ENCODE results near the gene ASB15.

Gene ASB15

DNA sequence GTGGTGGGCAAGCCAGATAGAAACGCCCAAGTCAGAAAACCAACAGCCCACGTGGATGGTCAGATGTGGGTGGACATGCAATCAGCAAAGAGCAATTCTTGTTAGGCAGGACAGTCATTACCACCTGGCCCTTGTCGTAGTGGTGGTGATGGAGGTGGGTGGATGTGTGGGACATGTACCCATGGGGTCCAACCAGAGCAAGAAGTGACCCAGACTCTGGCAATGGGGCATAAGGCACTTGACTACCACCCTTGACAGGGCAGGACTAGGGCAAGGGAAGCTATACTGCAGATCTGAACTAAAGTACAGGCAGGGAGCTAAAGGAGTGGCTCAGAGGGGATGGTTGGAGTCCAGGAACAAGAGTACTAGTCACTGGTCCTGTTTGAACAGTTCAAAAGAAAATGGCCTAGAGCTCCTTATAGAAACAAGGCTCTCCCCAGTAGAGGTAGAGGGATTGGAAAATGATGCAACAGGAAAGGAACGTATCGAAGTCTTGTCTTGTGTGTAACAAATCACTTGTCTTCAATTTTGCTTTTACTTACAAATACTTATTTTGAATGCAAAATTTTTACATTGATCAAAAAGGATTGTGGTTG is 71.6 kb downstream of the ASB15 start:
- no peak for DNase-seq

GRCh38 chr7:123673752-123674398 is 72.3 kb downstream of the ASB15 start:
- DNase-seq, result no peak

DNA sequence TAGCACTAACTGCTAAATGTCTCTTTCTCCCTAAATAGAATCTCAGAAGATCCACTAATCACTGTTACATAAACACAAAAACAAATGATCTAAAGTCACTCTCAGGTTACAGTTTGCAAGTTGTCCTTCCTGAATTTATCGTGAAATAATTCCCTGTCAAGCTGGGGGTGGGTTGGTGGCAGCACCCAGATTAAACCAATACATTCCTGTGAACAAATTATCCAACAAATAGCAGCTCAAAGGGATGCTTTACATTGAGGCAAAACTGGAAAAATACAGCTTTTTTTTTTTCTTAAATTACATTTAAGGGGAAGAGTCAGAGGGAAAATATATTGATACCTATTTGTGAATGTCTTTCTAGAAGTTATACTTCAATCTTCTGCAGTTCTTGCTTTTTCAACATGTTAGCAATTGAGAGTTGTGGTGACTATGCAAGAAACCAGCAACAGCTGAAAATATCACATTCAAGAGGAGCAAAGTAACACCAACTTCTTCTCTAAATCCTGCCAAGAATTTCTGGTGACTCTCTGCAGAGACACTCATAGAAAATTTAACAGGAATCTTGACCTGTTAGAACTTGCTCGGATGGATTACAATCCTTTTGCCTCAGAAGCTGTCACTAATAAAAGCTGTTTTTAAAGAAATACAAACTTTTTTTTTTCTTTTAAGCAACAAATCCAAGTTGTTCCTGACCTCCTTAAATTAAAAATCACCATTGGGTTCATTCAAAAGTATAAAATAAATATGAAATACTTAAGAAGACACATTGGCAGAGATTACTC is 73.0 kb downstream of the ASB15 start:
- no peak for DNase-seq

GRCh38 chr7:123675181-123675473 is 73.5 kb downstream of the ASB15 start:
- no peak for DNase-seq

DNA sequence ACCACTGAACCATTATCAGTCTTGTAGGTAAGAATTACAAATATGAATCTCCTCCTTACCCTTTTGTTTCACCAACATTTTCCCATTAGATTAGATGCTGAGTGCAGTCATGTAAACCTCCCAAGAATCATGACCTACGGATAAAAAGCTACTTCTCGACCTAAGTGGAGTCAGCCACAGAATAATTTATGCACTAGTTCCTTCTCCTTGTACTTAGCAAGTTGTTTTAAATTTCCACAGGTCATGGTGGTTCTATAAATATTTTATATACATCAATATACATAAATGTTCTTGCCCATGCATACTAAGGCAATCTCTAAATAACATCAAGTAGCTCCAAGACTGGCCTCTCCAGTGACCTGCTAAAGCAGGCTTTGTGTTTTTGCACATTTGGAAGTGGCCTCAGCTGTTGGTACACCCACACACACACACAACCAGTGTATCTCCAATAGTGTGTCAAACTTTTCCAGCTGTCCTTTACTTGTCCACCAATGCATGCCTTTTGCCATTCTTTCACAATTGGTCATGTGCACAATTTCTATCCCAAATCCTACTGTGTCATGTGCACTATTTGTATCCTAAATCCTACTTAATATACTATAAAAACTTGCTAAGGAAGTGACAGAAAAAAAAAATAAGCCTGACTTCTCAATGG is 75.6 kb downstream of the ASB15 start:
- no peak for DNase-seq

DNA sequence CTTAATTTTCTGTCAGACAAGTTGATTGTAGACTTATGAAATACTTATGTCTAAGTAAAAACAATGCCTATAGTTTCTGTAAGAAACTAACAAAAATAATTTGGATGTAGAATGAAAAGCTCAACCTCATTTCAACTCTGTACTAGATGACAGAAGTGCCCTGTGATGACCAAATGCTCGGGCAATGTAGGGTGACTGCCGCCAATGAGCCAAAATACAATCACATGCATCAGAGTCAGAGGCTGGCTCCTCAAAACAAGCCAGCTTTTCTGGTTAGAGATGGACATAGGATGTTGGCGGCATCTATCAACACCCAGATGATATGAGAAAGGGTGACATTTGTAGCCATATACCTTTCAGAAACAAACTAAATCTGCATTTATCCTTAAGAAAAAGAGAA is 78.0 kb downstream of the ASB15 start:
- DNase-seq, result no peak

- no peak for DNase-seq
Observed at GRCh38 chr7:123680580-123680979, 79.0 kb downstream of the ASB15 start.

- no peak for DNase-seq
Observed at GRCh38 chr7:123681561-123681960, 79.9 kb downstream of the ASB15 start.

DNA sequence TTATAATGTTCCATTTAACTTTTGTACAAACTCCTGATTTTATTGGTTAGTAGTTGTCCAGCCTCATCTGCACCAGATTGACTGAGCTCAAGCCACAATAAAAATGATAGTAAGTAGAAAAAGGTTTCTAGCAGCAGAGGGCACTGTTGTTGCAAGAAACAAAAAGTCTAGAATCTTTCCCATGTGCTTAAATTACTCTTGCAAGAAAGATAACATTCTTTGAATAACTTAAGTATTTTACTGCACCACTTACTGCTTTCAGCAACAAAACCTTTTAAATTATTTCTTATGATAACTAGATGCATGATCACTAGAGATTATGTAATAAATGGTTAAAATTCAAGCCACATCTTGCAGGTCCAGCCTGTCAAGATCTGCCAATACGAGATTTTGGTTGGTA is 81.1 kb downstream of the ASB15 start:
- peak; percentile 57 for DNase-seq

DNA sequence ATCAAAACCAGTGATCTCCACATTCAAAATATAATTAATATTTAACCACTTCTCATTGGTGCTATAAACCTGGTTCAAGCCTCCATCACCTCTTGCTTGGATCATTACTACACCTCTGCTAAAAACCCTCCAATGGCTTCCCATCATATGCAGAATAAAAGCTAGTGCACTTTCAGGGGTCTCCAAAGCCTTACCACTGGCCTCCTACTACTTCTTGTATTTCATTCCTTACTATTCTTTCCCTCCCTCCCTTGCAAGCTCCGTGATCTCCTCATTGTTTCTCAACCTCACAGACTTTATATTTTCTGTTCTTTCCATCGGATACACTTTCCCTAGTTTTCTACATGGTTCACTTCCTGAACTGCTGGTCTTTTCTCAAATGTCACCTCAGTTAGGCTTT is 85.5 kb downstream of the ASB15 start:
- no peak for DNase-seq

DNA sequence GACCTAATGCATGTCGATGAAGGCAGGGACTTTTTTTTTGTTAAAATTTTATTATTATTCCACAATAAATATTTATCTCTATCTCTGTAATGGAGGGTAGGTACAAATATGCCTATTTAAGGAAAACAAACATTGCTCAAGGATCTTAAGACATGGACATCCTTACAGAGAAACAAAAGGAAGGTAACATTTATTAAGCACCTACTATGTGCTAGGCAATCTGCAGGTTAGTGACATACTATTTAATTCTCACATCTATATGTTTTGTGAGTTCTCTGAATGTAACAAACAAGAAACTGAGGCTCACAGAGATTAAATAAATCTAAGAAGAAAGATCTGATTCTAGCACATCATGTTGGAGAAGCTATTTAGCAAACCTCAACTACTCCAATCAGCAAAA is 86.1 kb downstream of the ASB15 start:
- no peak for DNase-seq

Measured in retina (tissue), 1 donor.